GM12891 (cell line): Measurements from ENCODE around the gene ARID1B.

Experiments used
- POLR2A ChIP-seq: IDR thresholded peaks from 2 replicates; pipeline ENCODE4 v1.6.1; 2011; ENCODE audit warnings: low read depth, low read length, control low read depth
- POLR2AphosphoS5 ChIP-seq: IDR thresholded peaks from 2 replicates; pipeline ENCODE4 v1.6.1; 2011; ENCODE audit warnings: low read depth, low read length, control low read depth
- TAF1 ChIP-seq: IDR thresholded peaks from 2 replicates; pipeline ENCODE4 v1.6.1; 2011; ENCODE audit warnings: low read depth, low read length, control low read depth

DNA sequence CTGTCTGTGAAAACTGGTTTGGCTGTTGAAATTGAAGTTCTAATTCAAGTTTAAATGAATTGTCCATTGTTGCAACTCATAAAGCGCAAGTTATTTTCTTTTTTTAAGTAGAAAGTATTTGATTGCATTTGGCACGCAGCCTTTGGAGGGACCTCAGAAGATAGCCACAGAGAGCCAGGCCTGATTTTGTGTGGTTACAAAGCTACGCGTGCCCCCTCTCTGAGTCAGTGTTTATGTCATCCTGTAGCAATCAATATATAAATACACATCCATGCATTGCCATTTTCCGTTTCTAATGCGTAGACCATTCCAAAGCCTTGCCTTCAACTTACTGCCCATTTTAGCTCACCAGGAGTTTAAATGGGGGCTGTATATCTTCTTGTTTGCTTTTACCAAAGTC, 372.9 kb downstream of the ARID1B start:
- TF ChIP-seq POLR2A (no peak), TAF1 (no peak), POLR2AphosphoS5 (no peak)
